DMS 273 (cell line): ENCODE data around the gene OR7C1.
"Not testable (repeated sequence)": the region's sequence is repeated elsewhere in the genome, so short reads cannot be mapped to it uniquely, and the experiment has no call there.

Experiments
- DNase-seq: peaks from one replicate; lab custom pipeline; 2025; ENCODE audit not compliant: unreplicated experiment; lab: John Stamatoyannopoulos, UW

OR7C1 gene

GRCh38 chr19:14835011-14835410 is at the start of gene OR7C1, which contains the start of gene OR7A5:
TSS of gene OR7C1 (minus strand) at chr19:14835185. CDS start at chr19:14800136, 35,049 bp downstream.
TSS of gene OR7A5 (minus strand) at chr19:14835185. CDS start at chr19:14828241, 6,944 bp downstream.
- no peak for DNase-seq

DNA sequence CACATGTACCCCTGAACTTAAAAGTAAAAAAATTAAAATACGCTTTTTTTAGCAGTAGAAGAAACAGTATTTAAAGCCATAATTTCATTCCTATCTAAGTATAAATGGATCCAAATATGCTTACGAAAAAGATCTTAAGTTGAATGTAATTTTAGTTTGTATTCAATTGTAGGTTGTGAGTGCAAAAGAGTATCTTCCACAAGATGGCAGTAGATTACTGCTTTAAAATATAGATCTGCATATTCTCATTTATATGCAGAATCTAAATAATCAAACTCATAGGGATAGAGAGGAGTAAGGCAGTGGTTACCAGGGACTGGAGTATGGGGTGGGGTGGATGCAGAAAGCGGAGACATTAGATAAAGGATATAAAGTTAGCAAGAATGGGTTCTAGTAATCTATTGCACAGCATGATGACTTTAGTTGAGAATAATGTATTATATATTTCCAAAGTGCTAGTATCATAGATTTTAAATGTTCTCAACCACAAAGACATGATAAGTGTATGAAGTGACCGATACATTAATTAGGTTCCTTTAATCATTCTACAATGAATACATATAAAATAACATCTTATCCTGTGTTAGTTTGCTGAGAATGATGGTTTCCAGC is 36.7 kb upstream of the OR7C1 start:
- DNase-seq: peak; percentile 38

DNA sequence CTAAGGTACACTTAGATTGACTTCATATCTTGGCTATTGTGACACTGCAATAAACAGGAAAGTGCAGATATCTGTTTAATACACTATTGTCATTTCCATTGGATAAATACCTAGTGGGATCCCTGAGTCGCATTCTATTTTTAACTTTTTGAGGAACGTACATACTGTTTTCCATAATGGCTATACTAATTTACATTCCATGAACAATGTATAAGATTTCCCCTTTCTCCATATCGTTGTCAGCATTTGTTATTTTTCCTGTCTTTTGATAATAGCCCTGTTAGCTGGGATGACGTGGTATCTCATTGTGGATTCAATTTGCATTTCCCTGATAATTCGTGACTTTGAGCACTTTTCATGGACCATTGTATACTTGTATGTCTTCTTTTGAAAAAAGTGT is 33.5 kb upstream of the OR7C1 start:
- no peak for DNase-seq

DNA sequence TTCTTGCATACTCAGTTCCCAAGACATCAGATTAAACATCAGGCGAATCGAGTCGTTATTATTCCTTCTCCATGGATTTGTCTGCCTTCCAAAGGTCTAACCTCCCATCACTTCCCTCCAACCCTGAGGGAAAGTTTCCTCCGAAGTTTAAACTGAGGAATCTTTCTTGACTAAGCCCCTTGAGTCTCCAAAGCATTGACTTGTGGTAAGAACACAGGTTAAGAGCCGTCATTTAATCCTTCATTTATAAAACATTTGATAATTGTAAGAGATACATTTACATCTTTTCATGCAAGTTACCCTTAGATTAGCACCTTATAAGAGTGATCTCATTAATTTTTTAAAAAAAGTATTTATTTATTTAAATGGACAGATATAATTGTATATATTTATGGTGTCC is 13.8 kb upstream of the OR7C1 start, which contains the start of gene OR7A10:
TSS of gene OR7A10 (minus strand) at position 101 of the 400 bp plus-strand sequence. CDS start 7,045 bp downstream, outside the sequence.
- no peak for DNase-seq

DNA sequence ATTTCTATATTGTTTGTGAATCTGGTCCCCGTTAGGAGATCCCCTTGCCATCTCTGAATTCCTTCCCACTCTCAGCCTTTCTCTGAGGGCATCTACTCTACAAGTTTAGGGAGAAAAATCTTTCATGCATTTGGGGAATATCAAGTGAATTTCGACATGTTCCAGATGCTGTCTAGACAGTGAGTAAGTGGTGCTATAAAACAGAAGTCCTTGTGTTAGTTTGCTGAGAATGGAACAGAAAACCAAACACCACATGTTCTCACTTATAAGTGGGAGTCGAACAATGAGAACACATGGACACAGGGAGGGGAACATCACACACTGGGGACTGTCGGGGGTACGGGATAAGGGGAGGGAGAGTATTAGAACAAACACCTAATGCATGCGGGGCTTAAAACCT is 8.6 kb upstream of the OR7C1 start:
- no peak for DNase-seq

GRCh38 chr19:14843169-14843568 is 8.2 kb upstream of the OR7C1 start:
- DNase-seq: no peak

DNA sequence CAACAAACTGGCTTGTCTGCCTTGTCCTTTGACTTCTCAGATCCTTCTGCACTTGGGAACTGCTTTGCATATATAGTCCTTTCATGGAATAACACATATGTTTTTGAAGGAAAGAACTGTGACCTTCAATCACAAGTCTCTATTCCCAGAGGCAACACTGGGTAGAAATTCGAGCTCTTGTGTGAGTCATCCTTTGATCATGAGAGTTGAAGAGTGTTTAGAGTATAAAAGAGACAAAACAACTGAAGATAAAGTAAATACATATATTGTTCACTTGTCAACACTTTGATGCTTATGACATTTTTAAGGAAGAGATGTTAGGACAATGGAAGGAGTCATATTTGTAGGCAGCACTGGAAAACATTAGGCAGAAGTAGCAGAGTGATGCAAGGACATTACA is 5.2 kb upstream of the OR7C1 start:
- DNase-seq: no peak

DNA sequence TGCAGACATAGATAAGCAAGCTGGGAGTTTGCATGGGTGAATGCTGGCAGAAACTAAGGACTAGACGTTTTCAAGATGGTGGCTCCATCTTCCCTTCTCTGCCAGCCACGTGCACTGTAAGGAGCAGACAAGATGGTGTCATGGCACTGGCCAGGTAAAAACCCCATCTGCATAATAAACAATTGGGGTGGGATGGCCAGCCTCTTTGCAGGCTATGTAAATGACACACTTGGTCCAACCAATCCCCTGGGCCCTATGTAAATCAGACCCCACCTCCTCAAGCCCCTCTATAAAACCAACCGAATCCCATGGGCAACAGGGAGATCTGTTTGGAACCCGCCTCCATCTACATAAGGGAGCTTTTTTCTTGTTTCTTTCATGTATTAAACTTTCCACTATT is 2.4 kb upstream of the OR7C1 start:
- no peak for DNase-seq

GRCh38 chr19:14830702-14831101 is 4.3 kb downstream of the OR7C1 start:
- no peak for DNase-seq

- DNase-seq: no peak
Observed at GRCh38 chr19:14826006-14826405, 9.0 kb downstream of the OR7C1 start.

DNA sequence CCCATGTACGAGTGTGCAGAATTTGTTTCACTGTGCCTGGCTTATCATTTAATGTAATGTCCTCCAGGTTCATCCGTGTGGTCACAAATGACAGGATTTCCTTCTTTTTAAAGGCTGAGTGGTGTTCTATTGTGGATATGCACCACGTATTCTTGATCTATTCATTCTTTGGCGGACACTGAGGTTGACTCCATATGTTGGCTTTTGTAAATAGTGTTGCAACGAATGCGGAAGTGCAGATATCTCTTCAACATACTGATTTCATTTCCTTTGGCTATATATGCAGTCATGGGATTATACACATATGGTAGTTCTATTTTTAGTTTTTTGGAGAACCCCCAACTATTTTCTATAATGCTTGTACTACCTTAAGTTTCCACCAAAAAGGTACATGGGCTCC is 13.0 kb downstream of the OR7C1 start:
- DNase-seq: no peak

GRCh38 chr19:14818588-14818987 is 16.4 kb downstream of the OR7C1 start:
- no peak for DNase-seq

- DNase-seq: no peak
Observed at GRCh38 chr19:14817052-14817451, 17.9 kb downstream of the OR7C1 start.

DNA sequence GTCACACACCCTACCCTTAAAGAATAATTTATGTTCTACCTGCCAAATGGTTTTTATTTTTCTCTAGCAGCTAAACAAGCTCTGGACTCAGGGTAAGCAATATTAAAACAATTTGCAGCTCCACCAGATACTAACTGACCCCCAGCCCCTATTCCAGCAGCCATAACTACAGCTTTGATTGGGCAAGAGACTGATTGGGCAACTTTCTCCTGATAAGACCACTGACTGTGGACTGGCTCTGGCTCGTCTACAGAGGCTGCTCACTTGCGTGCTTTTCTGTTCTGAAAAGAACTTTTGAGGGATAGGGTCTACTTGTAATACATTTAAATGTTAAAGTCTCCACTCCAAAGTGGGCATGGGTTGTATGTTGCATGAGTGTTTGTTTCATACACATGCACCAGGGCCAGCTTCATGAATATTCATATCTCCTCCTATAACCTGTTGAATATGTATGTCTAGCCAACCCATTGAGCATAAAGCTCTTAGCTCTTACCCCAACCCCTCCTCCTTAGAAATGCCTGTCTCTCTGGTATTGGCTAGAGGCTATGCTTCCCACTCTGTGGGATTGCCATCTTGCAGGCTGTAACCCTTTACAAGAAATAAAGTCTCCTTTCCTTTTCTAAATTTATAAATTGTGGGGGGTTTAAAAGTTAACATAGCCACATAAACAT is 19.9 kb downstream of the OR7C1 start:
- DNase-seq: no peak

- DNase-seq: no peak
Observed at GRCh38 chr19:14809272-14810057, 25.5 kb downstream of the OR7C1 start.

DNA sequence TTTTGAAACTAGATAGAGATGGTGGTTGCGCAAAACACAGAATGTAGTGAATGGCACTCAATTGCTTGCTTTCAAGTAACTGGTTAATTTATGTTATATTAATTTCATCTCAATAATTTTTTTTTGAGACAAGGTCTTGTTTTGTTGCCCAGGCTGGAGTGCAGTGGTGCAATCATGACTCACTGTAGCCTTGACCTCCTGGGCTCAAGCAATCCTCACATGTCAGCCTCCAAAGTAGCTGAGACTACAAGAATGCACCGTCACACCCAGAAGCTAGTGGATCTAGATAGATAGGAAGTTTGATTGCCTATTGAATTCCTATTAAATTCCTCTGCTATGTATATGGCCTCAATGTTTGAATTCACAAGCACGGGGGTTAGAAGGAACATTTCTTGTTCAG is 30.2 kb downstream of the OR7C1 start:
- no peak for DNase-seq

DNA sequence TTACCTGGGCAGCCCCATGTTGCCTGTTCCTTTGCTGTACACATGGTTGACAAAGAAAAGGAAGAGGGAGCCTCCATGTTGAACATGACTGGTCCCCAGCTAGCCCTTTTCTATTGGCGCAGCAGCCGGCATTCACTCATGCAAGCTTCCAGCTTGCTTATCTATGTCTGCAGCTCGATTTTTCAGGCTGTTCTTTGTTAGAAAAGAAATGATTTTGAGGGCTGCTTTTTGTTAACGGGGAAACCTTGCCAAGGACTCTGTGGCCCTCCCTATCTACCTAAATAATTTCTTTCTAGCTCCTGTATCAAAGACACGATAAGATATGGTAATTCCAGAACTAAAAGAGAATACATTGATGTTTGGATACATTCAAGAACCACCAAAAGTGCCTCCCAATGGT is 36.2 kb downstream of the OR7C1 start:
- no peak for DNase-seq

DNA sequence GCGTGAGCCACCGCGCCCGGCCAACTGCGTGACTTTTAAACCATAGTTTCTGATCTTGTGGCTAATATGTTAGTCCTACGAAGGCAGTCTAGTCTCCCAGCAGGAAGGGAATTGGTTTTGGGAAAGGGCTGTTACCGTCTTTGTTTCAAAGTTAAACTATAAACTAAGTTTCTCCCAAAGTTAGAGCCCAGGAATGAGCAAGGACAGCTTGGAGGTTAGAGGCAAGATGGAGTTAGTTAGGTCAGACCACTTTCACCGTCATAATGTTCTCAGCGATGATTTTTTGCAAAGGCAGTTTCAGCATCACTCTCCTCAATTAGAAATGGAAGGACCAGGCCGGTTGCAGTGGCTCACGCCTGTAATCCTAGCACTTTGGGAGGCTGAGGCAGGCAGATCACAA is 39.0 kb downstream of the OR7C1 start:
- DNase-seq: no peak

- no peak for DNase-seq
Observed at GRCh38 chr19:14795078-14795721, 39.8 kb downstream of the OR7C1 start.

GRCh38 chr19:14792250-14792649 is 42.7 kb downstream of the OR7C1 start:
- DNase-seq: not testable (repeated sequence)

- DNase-seq: peak; percentile 52
Observed at GRCh38 chr19:14786421-14786851, 48.5 kb downstream of the OR7C1 start.
